ENCODE data around the gene CTNNA2. TPM values are rescaled to one million over a fixed set of nuclear protein-coding genes. Genes with fewer than 3 reads are reported as not detected.

CTNNA2 gene
- total RNA-seq, 1 experiment from 2014 or later: 0.54 TPM

GRCh38 chr2:80258793-80259192, 745.9 kb downstream of the CTNNA2 start:
- BruUV-seq (replicated peaks): no TSS peak
- Histone ChIP-seq H3K4me3 (ENCODE audit: low read depth in 2 of 2, low read length in 2 of 2) (no peak overlapping the region), H3K36me3 (ENCODE audit: control insufficient read depth, insufficient read depth, low read length) (no peaks in the 10 kb centered on the region), H3K27ac (ENCODE audit: low read length) (no peak overlapping the region), H3K27me3 (ENCODE audit: control insufficient read depth, insufficient read depth, low read length) (no peaks in the 10 kb centered on the region), H3K4me1 (ENCODE audit: control insufficient read depth, insufficient read depth, low read length) (no peaks in the 10 kb centered on the region), H3K9me3 (ENCODE audit: control insufficient read depth, insufficient read depth, low read depth, low read length) (no peaks in the 10 kb centered on the region)
- TF ChIP-seq POLR2AphosphoS5 (IDR thresholded peaks at IDR 0.05; ENCODE audit: low read depth, low read length) (no peak), TCF7L2 (IDR thresholded peaks at IDR 0.05; ENCODE audit: low read depth, low read length) (no peak), SIN3A (IDR thresholded peaks at IDR 0.05; ENCODE audit: borderline replicate concordance, insufficient read depth, low read depth, low read length) (no peak)
- TF ChIP-seq, protein P1, sequence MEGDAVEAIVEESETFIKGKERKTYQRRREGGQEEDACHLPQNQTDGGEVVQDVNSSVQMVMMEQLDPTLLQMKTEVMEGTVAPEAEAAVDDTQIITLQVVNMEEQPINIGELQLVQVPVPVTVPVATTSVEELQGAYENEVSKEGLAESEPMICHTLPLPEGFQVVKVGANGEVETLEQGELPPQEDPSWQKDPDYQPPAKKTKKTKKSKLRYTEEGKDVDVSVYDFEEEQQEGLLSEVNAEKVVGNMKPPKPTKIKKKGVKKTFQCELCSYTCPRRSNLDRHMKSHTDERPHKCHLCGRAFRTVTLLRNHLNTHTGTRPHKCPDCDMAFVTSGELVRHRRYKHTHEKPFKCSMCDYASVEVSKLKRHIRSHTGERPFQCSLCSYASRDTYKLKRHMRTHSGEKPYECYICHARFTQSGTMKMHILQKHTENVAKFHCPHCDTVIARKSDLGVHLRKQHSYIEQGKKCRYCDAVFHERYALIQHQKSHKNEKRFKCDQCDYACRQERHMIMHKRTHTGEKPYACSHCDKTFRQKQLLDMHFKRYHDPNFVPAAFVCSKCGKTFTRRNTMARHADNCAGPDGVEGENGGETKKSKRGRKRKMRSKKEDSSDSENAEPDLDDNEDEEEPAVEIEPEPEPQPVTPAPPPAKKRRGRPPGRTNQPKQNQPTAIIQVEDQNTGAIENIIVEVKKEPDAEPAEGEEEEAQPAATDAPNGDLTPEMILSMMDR (IDR thresholded peaks at IDR 0.05): no peak
- TF ChIP-seq, protein P2, sequence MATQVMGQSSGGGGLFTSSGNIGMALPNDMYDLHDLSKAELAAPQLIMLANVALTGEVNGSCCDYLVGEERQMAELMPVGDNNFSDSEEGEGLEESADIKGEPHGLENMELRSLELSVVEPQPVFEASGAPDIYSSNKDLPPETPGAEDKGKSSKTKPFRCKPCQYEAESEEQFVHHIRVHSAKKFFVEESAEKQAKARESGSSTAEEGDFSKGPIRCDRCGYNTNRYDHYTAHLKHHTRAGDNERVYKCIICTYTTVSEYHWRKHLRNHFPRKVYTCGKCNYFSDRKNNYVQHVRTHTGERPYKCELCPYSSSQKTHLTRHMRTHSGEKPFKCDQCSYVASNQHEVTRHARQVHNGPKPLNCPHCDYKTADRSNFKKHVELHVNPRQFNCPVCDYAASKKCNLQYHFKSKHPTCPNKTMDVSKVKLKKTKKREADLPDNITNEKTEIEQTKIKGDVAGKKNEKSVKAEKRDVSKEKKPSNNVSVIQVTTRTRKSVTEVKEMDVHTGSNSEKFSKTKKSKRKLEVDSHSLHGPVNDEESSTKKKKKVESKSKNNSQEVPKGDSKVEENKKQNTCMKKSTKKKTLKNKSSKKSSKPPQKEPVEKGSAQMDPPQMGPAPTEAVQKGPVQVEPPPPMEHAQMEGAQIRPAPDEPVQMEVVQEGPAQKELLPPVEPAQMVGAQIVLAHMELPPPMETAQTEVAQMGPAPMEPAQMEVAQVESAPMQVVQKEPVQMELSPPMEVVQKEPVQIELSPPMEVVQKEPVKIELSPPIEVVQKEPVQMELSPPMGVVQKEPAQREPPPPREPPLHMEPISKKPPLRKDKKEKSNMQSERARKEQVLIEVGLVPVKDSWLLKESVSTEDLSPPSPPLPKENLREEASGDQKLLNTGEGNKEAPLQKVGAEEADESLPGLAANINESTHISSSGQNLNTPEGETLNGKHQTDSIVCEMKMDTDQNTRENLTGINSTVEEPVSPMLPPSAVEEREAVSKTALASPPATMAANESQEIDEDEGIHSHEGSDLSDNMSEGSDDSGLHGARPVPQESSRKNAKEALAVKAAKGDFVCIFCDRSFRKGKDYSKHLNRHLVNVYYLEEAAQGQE (IDR thresholded peaks at IDR 0.05; ENCODE audit: insufficient read depth in 1 of 2, low read depth in 2 of 2, low read length in 1 of 2): no peak
- ChIA-PET POLR2A (no interaction called here), CTCF (no interaction called here)
- DNase-seq (ENCODE audit: low read depth, low spot score) (no peak), ATAC-seq (no peak)
- in situ Hi-C loops (cut with HindIII; ENCODE audit: low pct_unique_long_range_greater_than_20kb, low sequenced_read_pairs) (no loop called here), intact Hi-C loops (cut with micrococcal nuclease; ENCODE audit: unreplicated experiment) (no loop called here)

DNA sequence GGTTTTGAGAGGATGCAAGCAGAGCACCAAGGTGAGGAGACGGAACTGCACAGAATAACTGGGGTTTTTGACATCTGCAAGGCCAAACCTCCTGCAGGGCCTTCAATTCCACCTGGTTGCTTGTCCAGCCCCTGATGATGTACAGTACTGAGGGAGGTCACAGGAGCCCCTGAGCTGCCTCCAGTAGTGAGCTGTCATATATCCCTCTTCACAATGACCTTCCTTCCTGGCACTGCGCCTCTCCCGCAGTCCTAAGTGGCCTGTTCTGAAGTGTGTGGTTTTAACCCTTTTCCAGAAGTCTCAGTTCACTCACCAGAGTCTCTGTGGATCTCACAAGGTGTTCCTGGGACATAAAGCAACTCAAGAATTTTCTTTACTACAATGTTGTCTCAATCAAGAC, 746.4 kb downstream of the CTNNA2 start:
- in situ Hi-C loops (cut with HindIII; ENCODE audit: low pct_unique_long_range_greater_than_20kb, low sequenced_read_pairs) (no loop called here), intact Hi-C loops (cut with micrococcal nuclease; ENCODE audit: unreplicated experiment) (no loop called here)
- Histone ChIP-seq H3K9me3 (ENCODE audit: control insufficient read depth, insufficient read depth, low read depth, low read length) (no peaks in the 10 kb centered on the region), H3K27me3 (ENCODE audit: control insufficient read depth, insufficient read depth, low read length) (no peaks in the 10 kb centered on the region), H3K4me3 (ENCODE audit: low read depth in 2 of 2, low read length in 2 of 2) (no peak overlapping the region), H3K4me1 (ENCODE audit: control insufficient read depth, insufficient read depth, low read length) (no peaks in the 10 kb centered on the region), H3K36me3 (ENCODE audit: control insufficient read depth, insufficient read depth, low read length) (no peaks in the 10 kb centered on the region), H3K27ac (ENCODE audit: low read length) (no peak overlapping the region)
- ATAC-seq (no peak), DNase-seq (ENCODE audit: low read depth, low spot score) (no peak)
- POLR2A ChIA-PET: no interaction called here
- CTCF ChIA-PET: no interaction called here
- no peak for TF ChIP-seq TCF7L2 (IDR thresholded peaks at IDR 0.05; ENCODE audit: low read depth, low read length)
- TF ChIP-seq, protein P1 (IDR thresholded peaks at IDR 0.05): no peak
- TF ChIP-seq POLR2AphosphoS5 (IDR thresholded peaks at IDR 0.05; ENCODE audit: low read depth, low read length): no peak
- TF ChIP-seq, protein P2 (IDR thresholded peaks at IDR 0.05; ENCODE audit: insufficient read depth in 1 of 2, low read depth in 2 of 2, low read length in 1 of 2): no peak
- no peak for TF ChIP-seq SIN3A (IDR thresholded peaks at IDR 0.05; ENCODE audit: borderline replicate concordance, insufficient read depth, low read depth, low read length)
- BruUV-seq (replicated peaks): no TSS peak

Data from Panc1 (cell line).